Measurements from ENCODE around the gene SEMA4B. TPM values are rescaled to one million over a fixed set of nuclear protein-coding genes. Genes with fewer than 3 reads are reported as not detected.

Gene SEMA4B
- total and polyA plus RNA-seq, 7 donors: 1.4 to 10.8 (median 4.4) TPM

DNA sequence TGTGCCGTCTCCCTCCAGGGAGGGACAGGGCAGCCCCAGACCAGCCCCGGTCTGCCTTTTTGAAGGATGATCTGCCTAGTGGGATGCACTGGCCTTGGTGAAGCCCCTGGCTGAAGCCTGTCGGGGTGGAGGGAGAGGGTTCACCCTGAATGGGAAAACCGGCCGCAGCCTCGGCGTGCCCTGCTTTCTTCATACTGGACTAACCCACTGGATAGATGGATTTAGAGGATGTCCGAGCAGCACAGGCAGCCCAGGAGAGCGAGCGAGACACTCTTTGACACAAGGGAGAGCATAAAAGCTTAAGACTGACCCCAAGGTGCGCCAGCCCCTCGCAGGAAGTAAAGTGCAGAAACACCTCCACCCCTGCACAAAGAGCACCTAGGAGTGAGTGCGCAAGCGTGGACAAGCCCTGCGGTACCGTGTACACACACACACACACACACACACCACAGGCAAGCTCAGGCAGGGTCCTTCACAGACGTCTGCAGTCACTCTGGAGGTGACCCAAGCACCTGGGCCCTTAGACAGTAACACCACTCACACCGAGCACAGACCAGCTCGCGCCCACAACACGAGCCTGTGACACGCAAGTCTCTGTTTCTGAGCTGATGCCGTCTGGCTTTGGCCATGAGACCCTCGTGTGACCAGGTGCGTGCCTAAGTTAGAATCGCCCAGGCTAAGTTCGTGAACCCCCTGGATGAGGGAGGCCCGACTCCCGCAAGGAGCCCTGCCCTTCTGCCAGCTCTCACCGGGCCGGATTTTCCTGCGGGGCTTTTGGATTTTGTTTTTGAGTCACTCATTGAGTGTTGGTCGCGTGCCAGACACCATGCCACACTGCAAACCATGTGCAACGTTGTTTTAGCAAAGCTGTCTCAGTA lies 11.3 kb downstream of the SEMA4B start:
- DNase-seq: no peak
- intact Hi-C loops (cut with DNase I): no loop called here
- Histone ChIP-seq H3K9me3 (no peaks in the 10 kb centered on the region), H3K4me1 (no peaks in the 10 kb centered on the region), H3K27me3 (ENCODE audit: insufficient read depth in 3 of 3, low read length in 2 of 3) (no peaks in the 10 kb centered on the region), H3K4me3 (no peak overlapping the region), H3K27ac (no peak overlapping the region), H3K36me3 (ENCODE audit: insufficient read depth in 1 of 2, low read depth in 1 of 2) (no peaks in the 10 kb centered on the region)
- no peak for ATAC-seq
- TF ChIP-seq, protein P1, sequence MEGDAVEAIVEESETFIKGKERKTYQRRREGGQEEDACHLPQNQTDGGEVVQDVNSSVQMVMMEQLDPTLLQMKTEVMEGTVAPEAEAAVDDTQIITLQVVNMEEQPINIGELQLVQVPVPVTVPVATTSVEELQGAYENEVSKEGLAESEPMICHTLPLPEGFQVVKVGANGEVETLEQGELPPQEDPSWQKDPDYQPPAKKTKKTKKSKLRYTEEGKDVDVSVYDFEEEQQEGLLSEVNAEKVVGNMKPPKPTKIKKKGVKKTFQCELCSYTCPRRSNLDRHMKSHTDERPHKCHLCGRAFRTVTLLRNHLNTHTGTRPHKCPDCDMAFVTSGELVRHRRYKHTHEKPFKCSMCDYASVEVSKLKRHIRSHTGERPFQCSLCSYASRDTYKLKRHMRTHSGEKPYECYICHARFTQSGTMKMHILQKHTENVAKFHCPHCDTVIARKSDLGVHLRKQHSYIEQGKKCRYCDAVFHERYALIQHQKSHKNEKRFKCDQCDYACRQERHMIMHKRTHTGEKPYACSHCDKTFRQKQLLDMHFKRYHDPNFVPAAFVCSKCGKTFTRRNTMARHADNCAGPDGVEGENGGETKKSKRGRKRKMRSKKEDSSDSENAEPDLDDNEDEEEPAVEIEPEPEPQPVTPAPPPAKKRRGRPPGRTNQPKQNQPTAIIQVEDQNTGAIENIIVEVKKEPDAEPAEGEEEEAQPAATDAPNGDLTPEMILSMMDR (IDR thresholded peaks at IDR 0.05): no peak
- WGBS, 3 donors: 81 to 85% (median 84%) methylated on average over 35 of the region's 35 CpGs

DNA sequence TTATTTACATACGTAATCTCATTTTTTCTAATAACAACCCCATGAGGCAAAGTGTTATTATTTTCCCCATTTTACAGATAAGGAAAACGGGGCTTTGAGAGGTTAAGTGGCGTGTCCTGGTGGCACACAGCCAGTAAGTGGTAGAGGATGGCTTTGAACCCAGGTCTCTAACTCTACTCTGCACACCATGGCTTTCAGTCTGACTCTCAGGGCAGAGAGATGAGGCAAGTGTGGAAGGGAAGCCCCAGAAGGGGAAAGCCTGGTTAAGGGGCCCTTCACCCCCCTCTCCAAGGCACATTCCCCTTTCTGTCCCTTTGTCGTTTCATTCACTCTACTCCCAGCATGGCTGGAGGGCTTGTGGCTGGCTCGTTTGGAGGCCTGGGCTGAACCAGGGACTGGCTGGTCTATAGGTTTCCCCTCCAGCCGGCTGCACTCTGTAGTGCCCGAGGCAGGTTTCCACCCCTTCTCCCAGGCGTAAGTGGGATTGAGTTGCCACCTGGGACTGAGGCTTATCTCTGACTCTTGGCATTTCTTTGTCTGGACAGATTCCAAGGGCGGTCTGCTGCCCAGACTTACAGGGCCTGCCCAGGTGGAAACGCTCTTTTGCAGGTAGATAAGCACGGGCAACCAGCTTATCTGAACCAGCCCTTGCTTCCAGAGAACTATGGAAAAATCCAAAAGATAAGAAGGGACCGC lies 12.1 kb downstream of the SEMA4B start:
- no peak overlapping the region for H3K4me3 ChIP-seq
- TF ChIP-seq, protein P1 (IDR thresholded peaks at IDR 0.05): no peak
- no peaks in the 10 kb centered on the region for H3K9me3 ChIP-seq
- H3K4me1 ChIP-seq: no peaks in the 10 kb centered on the region
- no peak for DNase-seq
- H3K36me3 ChIP-seq (ENCODE audit: insufficient read depth in 1 of 2, low read depth in 1 of 2): peaks cover 0 to 3% of the 10 kb centered on the region in 2 donors
- no peaks in the 10 kb centered on the region for H3K27me3 ChIP-seq (ENCODE audit: insufficient read depth in 3 of 3, low read length in 2 of 3)
- WGBS, 3 donors: 78 to 86% (median 80%) methylated on average over 12 of the region's 12 CpGs
- H3K27ac ChIP-seq: no peak overlapping the region
- intact Hi-C loops (cut with DNase I): no loop called here
- ATAC-seq: no peak

DNA sequence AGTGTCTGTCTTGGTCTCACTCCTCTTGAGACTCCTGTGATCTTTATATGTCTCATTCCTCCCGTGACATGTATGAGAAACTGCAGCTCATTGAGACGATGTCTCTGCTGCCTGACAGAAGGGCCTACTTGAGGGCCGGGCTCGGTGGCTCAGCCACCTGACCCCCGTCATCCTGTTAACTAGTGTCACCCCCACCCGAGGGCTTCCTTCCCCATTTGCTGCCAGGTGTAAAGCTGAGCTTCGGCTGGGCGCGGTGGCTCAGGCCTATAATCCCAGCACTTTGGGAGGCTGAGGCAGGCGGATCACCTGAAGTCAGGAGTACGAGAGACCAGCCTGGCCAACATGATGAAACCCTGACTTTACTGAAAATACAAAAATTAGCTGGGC lies 12.7 kb downstream of the SEMA4B start:
- intact Hi-C loops (cut with DNase I): no loop called here
- no peak overlapping the region for H3K27ac ChIP-seq
- H3K36me3 ChIP-seq (ENCODE audit: insufficient read depth in 1 of 2, low read depth in 1 of 2): peaks cover 0 to 5% of the 10 kb centered on the region in 2 donors
- no peaks in the 10 kb centered on the region for H3K4me1 ChIP-seq
- WGBS, 3 donors: 88 to 90% (median 88%) methylated on average over 11 of the region's 11 CpGs
- no peaks in the 10 kb centered on the region for H3K9me3 ChIP-seq
- H3K4me3 ChIP-seq: no peak overlapping the region
- H3K27me3 ChIP-seq (ENCODE audit: insufficient read depth in 3 of 3, low read length in 2 of 3): no peaks in the 10 kb centered on the region
- no peak for DNase-seq
- ATAC-seq: no peak
- TF ChIP-seq, protein P1 (IDR thresholded peaks at IDR 0.05): no peak

DNA sequence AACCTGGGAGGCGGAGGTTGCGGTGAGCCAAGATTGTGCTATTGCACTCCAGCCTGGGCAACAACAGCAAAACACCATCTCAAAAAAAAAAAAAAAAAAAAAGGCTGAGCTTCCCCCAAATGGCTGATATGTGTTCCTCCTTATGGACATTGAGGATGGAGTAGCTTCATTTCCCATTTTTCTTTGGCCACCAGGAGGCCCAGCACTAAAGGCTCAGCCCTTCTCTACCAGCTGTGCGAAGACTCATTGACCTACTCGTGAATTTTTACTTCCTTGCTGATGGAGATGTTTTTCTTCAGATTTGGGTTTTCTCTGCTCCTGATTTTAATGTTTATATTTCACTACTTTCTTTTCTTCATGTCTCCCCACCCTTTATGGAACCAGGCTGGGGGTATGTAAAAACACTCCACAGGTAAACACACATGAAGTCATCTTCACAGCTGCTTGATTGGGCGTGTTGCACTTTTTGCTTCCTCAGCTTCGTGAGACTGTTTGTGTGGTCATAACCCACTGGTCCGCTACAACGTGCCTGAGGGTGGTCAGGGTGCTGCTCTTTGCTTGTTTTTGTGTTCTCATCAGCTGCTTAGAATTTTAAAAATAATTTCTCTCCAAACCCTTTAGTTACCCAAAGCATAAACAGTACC lies 13.5 kb downstream of the SEMA4B start:
- no peaks in the 10 kb centered on the region for H3K9me3 ChIP-seq
- WGBS, 3 donors: 79% methylated on average over 8 of the region's 8 CpGs
- DNase-seq (no peak), ATAC-seq (no peak)
- TF ChIP-seq, protein P1 (IDR thresholded peaks at IDR 0.05): no peak
- intact Hi-C loops (cut with DNase I): no loop called here
- H3K4me1 ChIP-seq: no peaks in the 10 kb centered on the region
- H3K27ac ChIP-seq: no peak overlapping the region
- H3K27me3 ChIP-seq (ENCODE audit: insufficient read depth in 3 of 3, low read length in 2 of 3): no peaks in the 10 kb centered on the region
- H3K36me3 ChIP-seq (ENCODE audit: insufficient read depth in 1 of 2, low read depth in 1 of 2): peaks cover 0 to 5% of the 10 kb centered on the region in 2 donors
- no peak overlapping the region for H3K4me3 ChIP-seq
